Retinal pigment epithelial cell (primary cell): ENCODE measurements around the gene GALNT10.

Experiments
- DNase-seq: peaks from one replicate; pipeline ENCODE4 v3.0.0-alpha.2; 2010; ENCODE audit warnings: low read depth
- H3K4me3 ChIP-seq: 2 replicates; pipeline ENCODE4 v1.5.1; 2011; ENCODE audit warnings: mild to moderate bottlenecking, low read length, control low read depth, moderate library complexity
- TF ChIP-seq, protein P1 (sequence below): conservative IDR thresholded peaks from 2 replicates; pipeline ENCODE4 v1.5.1; 2011; ENCODE audit warnings: low read depth, low read length, control low read depth, inconsistent platforms

Gene GALNT10

DNA sequence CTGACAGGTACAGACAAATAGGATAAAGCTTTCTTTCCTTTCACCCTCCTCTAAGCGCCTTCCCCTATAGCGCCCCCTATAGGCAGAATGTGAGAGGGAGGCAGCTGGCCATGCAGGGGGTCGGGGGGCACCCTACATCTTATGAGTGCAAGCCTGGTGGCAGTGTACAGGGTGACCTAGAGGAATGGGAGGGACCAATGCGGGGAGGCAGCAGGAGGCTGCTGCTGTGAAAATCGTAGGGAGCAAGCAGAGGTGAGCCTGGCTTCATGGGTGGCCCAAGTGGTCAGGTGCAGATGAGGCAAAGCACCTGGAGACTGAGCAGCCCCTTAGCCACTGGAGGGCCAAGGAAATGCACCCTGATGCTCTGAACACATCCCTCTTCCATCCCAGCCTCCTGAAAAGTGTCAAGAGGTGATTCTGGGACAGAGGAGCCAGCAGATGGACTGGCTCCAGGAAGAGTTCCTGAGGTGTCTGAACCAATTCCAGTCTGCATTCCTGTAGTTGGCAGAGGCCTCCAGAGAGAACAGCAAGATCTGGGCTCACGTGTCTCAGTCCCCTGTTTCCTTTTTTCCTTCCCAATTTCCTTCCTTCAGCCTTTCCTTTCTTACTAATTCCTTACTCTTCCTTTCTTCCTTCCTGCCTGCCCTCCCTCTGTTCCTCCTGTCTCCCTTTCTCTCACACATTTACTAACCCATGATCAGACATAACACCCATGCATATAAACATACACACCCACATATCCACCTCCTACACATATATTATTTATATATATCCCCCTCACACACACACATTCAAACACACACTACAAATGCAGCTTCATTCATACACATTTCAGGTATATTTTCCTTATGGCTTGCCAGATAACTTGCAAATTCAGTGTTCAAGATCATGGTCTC is 32.8 kb upstream of the GALNT10 start:
- no peak overlapping the region for H3K4me3 ChIP-seq
- DNase-seq, result no peak
- TF ChIP-seq, protein P1, sequence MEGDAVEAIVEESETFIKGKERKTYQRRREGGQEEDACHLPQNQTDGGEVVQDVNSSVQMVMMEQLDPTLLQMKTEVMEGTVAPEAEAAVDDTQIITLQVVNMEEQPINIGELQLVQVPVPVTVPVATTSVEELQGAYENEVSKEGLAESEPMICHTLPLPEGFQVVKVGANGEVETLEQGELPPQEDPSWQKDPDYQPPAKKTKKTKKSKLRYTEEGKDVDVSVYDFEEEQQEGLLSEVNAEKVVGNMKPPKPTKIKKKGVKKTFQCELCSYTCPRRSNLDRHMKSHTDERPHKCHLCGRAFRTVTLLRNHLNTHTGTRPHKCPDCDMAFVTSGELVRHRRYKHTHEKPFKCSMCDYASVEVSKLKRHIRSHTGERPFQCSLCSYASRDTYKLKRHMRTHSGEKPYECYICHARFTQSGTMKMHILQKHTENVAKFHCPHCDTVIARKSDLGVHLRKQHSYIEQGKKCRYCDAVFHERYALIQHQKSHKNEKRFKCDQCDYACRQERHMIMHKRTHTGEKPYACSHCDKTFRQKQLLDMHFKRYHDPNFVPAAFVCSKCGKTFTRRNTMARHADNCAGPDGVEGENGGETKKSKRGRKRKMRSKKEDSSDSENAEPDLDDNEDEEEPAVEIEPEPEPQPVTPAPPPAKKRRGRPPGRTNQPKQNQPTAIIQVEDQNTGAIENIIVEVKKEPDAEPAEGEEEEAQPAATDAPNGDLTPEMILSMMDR, result peak; percentile 56

DNA sequence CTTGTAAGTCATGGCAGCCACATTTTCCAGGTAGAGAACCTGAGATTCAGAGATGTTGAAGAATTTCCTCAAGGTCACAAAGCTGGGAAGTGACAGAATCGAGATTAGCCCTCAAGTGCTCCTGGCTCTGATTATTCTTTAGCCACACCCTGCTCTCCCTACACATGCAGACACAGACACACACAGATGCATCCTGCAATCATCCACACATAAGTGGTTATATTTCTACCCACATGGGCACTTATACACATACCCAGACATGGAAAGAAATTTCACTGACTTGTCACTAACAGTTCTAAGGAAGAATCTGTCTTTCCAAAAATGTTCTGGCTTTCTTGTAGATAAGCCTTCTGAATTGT is 32.2 kb upstream of the GALNT10 start:
- no peak overlapping the region for H3K4me3 ChIP-seq
- TF ChIP-seq, protein P1, result no peak

DNA sequence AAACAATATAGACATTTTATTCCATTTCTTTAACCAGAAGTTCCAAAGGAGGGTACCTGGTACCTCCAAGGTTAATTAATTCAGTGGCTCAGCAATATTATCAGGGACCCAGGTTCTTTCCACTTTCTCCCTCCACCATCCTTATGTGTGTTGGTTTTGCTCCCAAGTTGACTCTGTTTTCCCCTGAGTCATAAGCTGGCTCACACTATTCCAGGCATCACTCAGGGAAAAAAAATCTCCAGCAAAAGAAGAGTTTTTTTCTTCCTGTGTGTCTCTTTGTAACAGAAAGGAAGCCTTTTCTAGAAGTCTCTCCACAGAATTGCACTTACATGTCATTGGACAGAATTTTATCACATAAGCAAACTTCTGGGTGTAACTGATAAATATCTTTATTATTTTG is 31.2 kb upstream of the GALNT10 start:
- H3K4me3 ChIP-seq, result no peak overlapping the region
- TF ChIP-seq, protein P1, result no peak
- no peak for DNase-seq

More for the DNA sequence above, 32.2 kb upstream of the GALNT10 start:
- no peak for DNase-seq

DNA sequence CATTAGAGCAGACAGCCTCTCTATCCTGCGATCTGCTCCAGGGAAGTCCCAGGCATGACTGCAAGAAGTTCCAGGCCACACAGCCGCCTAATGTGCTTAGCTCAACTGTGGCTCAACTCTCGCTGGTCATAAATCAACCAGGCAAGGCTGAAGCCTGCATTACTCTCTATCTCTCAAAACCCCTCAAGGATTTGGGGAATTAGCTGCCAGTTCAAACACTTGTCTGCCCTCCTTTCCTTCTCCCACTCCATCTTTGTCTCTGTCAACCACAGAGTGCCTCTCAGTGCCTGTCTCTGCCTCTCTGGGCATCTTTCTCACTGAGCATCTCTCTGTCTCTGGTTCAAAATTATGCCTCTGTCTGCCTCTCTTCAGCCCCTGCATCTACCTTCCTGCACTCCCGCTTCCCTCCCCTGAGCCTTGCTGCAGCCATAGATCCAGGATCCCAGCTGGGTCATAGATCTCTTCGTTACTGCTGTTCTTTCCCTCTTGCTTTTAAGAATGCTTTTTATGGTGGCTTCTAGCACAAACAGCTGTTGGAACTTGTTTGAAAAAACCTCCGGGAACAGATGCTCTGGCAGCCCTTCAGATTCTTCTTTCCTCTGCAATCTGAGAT is 27.9 kb upstream of the GALNT10 start:
- H3K4me3 ChIP-seq, result no peak overlapping the region
- no peak for DNase-seq
- TF ChIP-seq, protein P1, result no peak

DNA sequence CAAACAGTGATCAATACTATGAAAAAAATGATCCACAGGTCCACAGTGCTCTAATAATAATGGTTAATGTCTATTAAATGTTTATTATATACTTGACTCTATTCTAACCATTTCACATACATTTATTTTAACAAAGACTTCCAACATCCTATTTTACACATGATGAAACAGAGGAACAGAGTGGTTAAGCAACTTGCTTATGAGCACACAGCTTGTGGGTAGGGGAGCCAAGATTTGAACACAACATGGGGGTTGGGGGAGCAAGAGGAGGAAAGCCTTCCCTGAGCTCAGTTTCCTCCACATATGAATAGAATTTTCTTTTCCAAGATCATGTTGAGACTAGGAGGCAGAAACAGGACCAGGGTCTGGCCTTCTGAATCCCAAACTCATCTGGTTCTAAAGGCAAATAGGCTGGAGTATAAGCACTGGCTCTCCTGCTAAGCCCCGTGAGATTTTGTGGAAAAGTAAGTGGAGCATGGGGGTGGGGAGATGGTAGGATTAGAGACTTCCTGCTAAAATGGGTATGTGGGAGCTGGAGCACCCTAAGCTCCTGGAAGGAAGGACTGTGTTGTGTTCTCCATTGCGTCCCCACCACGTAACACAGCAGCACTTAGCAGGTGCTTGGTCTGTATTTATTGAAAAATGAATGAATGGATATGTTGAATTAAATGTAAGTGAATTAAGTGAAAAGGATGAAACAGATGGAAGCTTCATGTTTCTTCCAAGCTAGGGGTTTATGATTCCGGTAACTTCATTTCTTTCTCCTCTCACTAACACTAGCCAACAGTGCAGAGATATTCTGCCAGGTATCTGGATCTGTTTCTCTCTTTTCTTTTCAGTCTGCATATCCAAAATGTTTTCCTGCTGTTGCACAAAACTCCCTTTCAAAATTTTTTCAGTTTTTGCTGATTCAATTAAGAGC is 26.9 kb upstream of the GALNT10 start:
- no peak for DNase-seq
- H3K4me3 ChIP-seq, result no peak overlapping the region
- TF ChIP-seq, protein P1, result no peak

DNA sequence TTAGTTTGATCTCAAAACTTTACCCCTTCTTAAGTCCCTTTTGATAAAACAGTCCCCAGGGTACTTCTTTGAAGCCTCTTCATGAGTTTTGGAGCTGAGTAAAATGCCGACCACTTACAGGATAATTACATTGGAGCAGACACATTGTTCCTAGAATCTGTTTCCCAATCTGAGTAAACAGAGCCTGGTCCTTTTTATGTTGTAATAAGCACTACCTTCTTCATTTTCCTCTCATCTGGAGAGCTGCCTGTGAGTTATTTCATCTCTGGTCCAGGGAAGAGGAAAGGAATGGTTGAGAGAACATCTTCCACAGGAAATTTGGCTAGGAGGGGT is 26.3 kb upstream of the GALNT10 start:
- TF ChIP-seq, protein P1, result no peak
- H3K4me3 ChIP-seq, result no peak overlapping the region
- no peak for DNase-seq
